ENCODE data around the gene FKBP1A. TPM values are rescaled to one million over a fixed set of nuclear protein-coding genes. Genes with fewer than 3 reads are reported as not detected.

Gene FKBP1A
- polyA plus RNA-seq, 1 experiment: 476 TPM

DNA sequence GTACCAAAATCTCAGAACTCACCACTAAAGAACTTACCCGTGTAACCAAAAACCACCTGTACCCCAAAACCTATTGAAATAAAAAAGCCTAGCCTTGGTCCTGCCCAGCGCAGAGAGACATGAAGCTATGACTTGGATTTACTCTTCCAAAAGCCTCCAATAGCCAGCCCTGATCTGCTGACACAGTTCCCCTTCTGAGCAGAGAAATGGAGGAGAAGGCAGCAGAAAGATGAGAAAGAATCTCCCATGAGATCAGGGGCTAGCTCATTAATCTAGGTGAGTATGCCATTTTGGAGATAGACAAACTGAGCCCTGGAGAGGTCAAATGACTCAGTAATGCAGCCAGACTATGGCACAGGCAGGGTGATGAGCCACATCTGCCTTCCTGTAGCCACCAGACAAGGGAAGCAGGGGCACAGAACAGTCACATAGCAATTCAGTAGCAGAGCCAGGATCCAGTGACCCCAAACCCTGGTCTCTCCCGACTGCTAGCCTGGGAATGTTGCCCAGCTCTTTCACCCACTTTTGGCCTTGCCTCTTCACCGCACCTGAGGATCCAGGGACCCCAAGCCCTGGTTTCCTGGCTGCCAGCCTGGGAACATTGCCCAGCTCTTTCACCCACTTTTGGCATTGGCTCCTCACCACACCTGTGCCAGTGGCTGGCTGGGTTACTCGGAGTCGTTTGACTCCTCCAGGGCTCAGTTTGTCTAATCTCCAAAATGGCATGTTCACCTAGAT is 56.7 kb downstream of the FKBP1A start:
- ChIA-PET CTCF (no interaction called here), POLR2A (interaction anchor here (0.6 kb wide), 1 partner anchor 9 kb away, joined by 7 read pairs; no protein-coding TSS in a partner anchor)
- DNase-seq (ENCODE audit: low read depth): no peak
- TF ChIP-seq, protein P1, sequence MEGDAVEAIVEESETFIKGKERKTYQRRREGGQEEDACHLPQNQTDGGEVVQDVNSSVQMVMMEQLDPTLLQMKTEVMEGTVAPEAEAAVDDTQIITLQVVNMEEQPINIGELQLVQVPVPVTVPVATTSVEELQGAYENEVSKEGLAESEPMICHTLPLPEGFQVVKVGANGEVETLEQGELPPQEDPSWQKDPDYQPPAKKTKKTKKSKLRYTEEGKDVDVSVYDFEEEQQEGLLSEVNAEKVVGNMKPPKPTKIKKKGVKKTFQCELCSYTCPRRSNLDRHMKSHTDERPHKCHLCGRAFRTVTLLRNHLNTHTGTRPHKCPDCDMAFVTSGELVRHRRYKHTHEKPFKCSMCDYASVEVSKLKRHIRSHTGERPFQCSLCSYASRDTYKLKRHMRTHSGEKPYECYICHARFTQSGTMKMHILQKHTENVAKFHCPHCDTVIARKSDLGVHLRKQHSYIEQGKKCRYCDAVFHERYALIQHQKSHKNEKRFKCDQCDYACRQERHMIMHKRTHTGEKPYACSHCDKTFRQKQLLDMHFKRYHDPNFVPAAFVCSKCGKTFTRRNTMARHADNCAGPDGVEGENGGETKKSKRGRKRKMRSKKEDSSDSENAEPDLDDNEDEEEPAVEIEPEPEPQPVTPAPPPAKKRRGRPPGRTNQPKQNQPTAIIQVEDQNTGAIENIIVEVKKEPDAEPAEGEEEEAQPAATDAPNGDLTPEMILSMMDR (IDR thresholded peaks at IDR 0.05; ENCODE audit: insufficient read depth, low read depth, low read length): no peak
- no peak overlapping the region for H3K4me3 ChIP-seq (ENCODE audit: low read depth, low read length)
- H3K27me3 ChIP-seq (ENCODE audit: control insufficient read depth, insufficient read depth, low read length): no peaks in the 10 kb centered on the region
- peaks cover 2% of the 10 kb centered on the region; the same call in 1 of the 2 replicates for H3K36me3 ChIP-seq (ENCODE audit: control insufficient read depth, insufficient read depth, low read length)

DNA sequence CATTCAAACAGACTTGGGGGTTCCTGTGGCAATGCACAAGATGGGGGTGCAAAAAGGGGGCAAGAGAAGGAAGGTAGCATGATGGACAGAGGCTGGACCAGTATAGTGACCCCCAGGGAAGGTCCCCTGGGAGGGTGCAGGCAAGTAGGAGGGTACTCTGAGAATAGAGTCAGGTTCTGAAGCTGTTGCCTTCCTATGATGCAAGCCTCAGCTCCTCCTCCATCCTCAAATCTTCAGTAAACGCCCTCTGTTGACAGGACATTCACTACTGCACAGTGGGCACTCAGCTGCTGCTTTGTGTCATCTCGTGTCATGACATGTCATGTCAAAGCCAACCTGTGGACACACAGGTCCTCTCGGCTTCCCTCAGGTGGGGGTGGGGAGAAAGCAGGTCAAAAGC is 58.1 kb downstream of the FKBP1A start:
- TF ChIP-seq, protein P1 (IDR thresholded peaks at IDR 0.05; ENCODE audit: insufficient read depth, low read depth, low read length): no peak
- no peak for DNase-seq (ENCODE audit: low read depth)
- Histone ChIP-seq H3K27me3 (ENCODE audit: control insufficient read depth, insufficient read depth, low read length) (no peaks in the 10 kb centered on the region), H3K36me3 (ENCODE audit: control insufficient read depth, insufficient read depth, low read length) (peaks cover 3% of the 10 kb centered on the region; the same call in 1 of the 2 replicates), H3K4me3 (ENCODE audit: low read depth, low read length) (no peak overlapping the region)
- POLR2A ChIA-PET: no interaction called here
- CTCF ChIA-PET: no interaction called here

DNA sequence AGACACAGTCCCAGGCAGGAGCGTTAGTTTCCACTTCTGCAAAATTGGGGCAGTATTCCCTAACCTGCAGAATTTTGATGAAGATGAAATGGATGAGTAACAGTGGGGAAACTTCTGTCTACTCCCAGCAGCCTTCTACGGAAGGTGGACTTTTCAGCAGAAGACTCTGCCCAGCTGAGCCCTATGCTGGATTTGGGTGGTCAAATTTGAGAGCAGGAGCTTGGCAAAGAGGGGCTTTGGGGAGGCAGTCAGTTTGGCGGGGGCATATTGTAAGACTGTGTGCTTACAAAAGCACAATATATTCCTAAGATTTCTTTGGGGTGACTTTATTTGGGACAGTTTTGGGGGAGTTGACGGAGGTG is 58.5 kb downstream of the FKBP1A start:
- CTCF ChIA-PET: no interaction called here
- Histone ChIP-seq H3K36me3 (ENCODE audit: control insufficient read depth, insufficient read depth, low read length) (peaks cover 3% of the 10 kb centered on the region; the same call in 1 of the 2 replicates), H3K27me3 (ENCODE audit: control insufficient read depth, insufficient read depth, low read length) (no peaks in the 10 kb centered on the region), H3K4me3 (ENCODE audit: low read depth, low read length) (no peak overlapping the region)
- POLR2A ChIA-PET: no interaction called here
- DNase-seq (ENCODE audit: low read depth): no peak
- TF ChIP-seq, protein P1 (IDR thresholded peaks at IDR 0.05; ENCODE audit: insufficient read depth, low read depth, low read length): no peak

DNA sequence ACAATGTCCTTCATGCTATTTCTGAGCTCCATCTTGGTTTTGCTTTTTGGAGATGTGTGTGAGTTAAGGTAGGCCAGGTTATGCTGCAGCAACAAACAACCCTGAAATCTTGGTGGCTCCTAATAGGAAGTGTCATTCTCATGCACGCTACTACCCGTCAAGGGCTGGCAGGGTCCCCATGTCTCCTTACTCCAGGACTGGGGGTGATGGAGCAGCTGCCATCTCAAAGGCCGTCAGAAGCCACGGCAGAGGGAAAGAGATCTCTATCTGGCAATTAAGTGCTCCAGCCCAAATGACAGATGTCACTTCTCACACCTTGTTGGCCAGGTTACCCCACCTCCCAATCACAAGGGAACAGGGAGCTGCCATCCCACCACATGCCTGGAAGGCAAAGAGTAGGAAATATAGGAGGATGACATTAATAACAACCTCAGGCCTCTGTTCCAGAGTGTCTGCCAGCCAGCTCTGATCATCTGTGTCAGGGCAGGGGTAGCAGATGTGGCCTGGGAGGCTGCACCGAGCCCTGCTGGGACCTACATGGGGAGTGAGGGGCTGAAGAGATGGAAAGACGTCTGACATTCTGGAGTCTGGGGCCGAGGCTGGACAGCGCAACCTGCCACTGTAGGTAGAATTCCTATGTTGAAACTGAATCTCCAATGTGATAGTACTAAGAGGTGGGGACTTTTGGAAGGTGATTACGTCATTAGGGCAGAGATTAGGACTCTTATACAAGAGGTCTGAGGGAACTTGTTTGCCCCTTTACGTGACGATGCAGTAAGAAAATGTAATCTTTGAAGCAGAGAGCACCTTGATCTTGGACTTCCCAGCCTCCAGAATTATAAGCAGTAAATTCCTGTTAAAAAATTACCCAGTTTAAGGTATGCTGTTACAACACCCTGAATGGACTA is 59.1 kb downstream of the FKBP1A start:
- Histone ChIP-seq H3K4me3 (ENCODE audit: low read depth, low read length) (no peak overlapping the region), H3K36me3 (ENCODE audit: control insufficient read depth, insufficient read depth, low read length) (peaks cover 3% of the 10 kb centered on the region; the same call in 1 of the 2 replicates), H3K27me3 (ENCODE audit: control insufficient read depth, insufficient read depth, low read length) (no peaks in the 10 kb centered on the region)
- POLR2A ChIA-PET: no interaction called here
- TF ChIP-seq, protein P1 (IDR thresholded peaks at IDR 0.05; ENCODE audit: insufficient read depth, low read depth, low read length): no peak
- DNase-seq (ENCODE audit: low read depth): no peak
- CTCF ChIA-PET: interaction anchor here (1.0 kb wide), 1 partner anchor 135 kb away, joined by 3 read pairs; no protein-coding TSS in a partner anchor

DNA sequence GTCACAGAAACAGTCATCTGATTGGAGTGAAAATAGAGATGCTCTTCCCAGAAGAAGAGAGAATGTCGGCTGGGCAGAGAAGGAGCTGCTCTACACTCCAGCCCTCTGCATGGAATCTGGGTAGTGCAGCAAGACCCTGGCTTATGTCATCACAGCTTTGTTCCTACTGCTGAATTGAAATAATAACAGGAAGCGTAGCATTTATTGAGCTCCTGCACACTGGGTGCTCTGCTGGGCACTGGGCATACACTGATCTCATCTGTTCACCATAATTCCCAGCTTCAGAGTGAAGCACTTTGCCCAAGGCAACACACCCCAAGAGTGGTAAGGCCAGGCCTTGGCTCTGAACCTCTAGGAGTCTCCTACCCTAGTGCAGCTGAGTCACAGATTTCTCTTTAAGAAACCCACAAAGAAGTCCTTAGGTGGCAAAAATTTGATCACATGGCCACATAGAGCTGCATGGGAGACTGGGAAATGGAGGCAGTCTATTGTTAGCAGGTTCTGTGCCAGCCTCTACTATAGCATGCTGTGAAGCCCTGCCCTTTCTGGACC is 60.0 kb downstream of the FKBP1A start:
- ChIA-PET CTCF (interaction anchor here (0.6 to 1.0 kb wide), 2 partner anchors 136 to 1338 kb away, joined by 3 read pairs; no protein-coding TSS in a partner anchor), POLR2A (no interaction called here)
- Histone ChIP-seq H3K4me3 (ENCODE audit: low read depth, low read length) (no peak overlapping the region), H3K27me3 (ENCODE audit: control insufficient read depth, insufficient read depth, low read length) (no peaks in the 10 kb centered on the region), H3K36me3 (ENCODE audit: control insufficient read depth, insufficient read depth, low read length) (peaks cover 3% of the 10 kb centered on the region; the same call in 1 of the 2 replicates)
- no peak for DNase-seq (ENCODE audit: low read depth)
- TF ChIP-seq, protein P1 (IDR thresholded peaks at IDR 0.05; ENCODE audit: insufficient read depth, low read depth, low read length): no peak

Measured in BJ (cell line).